Endothelial cell of umbilical vein (primary cell): ENCODE results near the gene LRR1.

Experiments
- CTCF ChIP-seq, 2 donors: IDR thresholded peaks; 1 replicate in 1 of 2; 2 replicates in 1 of 2; pipeline ENCODE4 v1.5.1; 2011; ENCODE audit warnings: low read length in 2 of 2, mild to moderate bottlenecking in 2 of 2, moderate library complexity in 2 of 2, control low read depth in 1 of 2, inconsistent platforms in 1 of 2, low read depth in 1 of 2; ENCODE audit not compliant: insufficient read depth in 1 of 2; ENCODE audit errors: extremely low read depth in 1 of 2
- EZH2 ChIP-seq: IDR thresholded peaks from 2 replicates; pipeline ENCODE4 v1.6.1; 2012; ENCODE audit warnings: borderline replicate concordance, low read depth, mild to moderate bottlenecking, moderate library complexity, low read length, inconsistent platforms; ENCODE audit not compliant: severe bottlenecking
- FOS ChIP-seq: IDR thresholded peaks from 2 replicates; pipeline ENCODE4 v1.6.1; 2011; ENCODE audit warnings: mild to moderate bottlenecking, low read length, moderate library complexity, borderline replicate concordance; ENCODE audit not compliant: insufficient read depth
- MAX ChIP-seq: IDR thresholded peaks from 2 replicates; pipeline ENCODE4 v1.6.1; 2011; ENCODE audit not compliant: insufficient read depth, insufficient read length
- POLR2A ChIP-seq: IDR thresholded peaks from 2 replicates; pipeline ENCODE4 v1.6.1; 2012; ENCODE audit warnings: low read depth, mild to moderate bottlenecking, control low read depth, low read length
- POLR2AphosphoS5 ChIP-seq: IDR thresholded peaks from 2 replicates; pipeline ENCODE4 v1.6.1; 2012; ENCODE audit warnings: low read depth, mild to moderate bottlenecking, control low read depth, low read length, moderate library complexity; ENCODE audit not compliant: insufficient read depth

- TF ChIP-seq CTCF (IDR thresholded peaks at IDR 0.05; ENCODE audit: extremely low read depth in 1 of 2, insufficient read depth in 1 of 2, low read depth in 1 of 2, low read length in 2 of 2) = no peak
- TF ChIP-seq MAX = no peak
- no peak for TF ChIP-seq POLR2A
- no peak for TF ChIP-seq POLR2AphosphoS5
- TF ChIP-seq FOS = no peak
- no peak for TF ChIP-seq EZH2
These were observed 13.5 kb downstream of the LRR1 start for GRCh38 chr14:49612251-49612650.
